Transverse colon (tissue), 4 donors: ENCODE measurements around the gene RER1. TPM values are rescaled to one million over a fixed set of nuclear protein-coding genes. Genes with fewer than 3 reads are reported as not detected.
"Not testable (repeated sequence)": the region's sequence is repeated elsewhere in the genome, so short reads cannot be mapped to it uniquely, and the experiment has no call there.

Source experiments
- DNase-seq: peaks from one replicate; pipeline ENCODE4 v3.0.0-alpha.2; 2019
- H3K27ac ChIP-seq, 4 donors: fragments of 200-600 bp; sonication (generic); 2 replicates each; pipeline ENCODE4 v1.5.1; 2016 to 2018; ENCODE audit warnings: inconsistent platforms in 4 of 4
- H3K27me3 ChIP-seq: fragments of 200-600 bp; sonication (generic); 2 replicates; pipeline ENCODE4 v1.5.1; 2017; ENCODE audit warnings: inconsistent platforms
- H3K36me3 ChIP-seq, 4 donors: fragments of 200-600 bp; sonication (generic); 2 replicates each; pipeline ENCODE4 v1.5.1; 2017 to 2019; ENCODE audit warnings: inconsistent platforms in 4 of 4
- H3K4me1 ChIP-seq, 4 donors: fragments of 200-600 bp; sonication (generic); 2 replicates each; pipeline ENCODE4 v1.5.1; 2017 to 2020; ENCODE audit warnings: inconsistent platforms in 4 of 4
- H3K4me3 ChIP-seq, 4 donors: fragments of 200-600 bp; sonication (generic); 1 replicate in 1 of 4; 2 replicates in 3 of 4; pipeline versions ENCODE4 v1.5.1 to v1.6.1; 2017 to 2019; ENCODE audit warnings: inconsistent platforms in 4 of 4
- H3K9me3 ChIP-seq, 2 donors: fragments of 200-600 bp; sonication (generic); 2 replicates each; pipeline ENCODE4 v1.5.1; 2017 to 2019; ENCODE audit warnings: inconsistent platforms in 2 of 2
- CTCF ChIP-seq, 5 experiments: fragments of 200-600 bp in 3 of 5; fragments of 450-650 bp in 2 of 5; sonication (generic) in 3 of 5; IDR thresholded peaks; 1 replicate in 2 of 5; 2 replicates in 3 of 5; pipeline ENCODE4 v1.5.1; 2016 to 2017; ENCODE audit warnings: antibody characterized with exemption in 5 of 5, inconsistent platforms in 3 of 5, mild to moderate bottlenecking in 2 of 5, moderate library complexity in 1 of 5
- EP300 ChIP-seq: sonication (generic); formaldehyde crosslinking; IDR thresholded peaks from one replicate; pipeline ENCODE4 v1.6.1; 2017; ENCODE audit warnings: antibody characterized with exemption, low read depth
- POLR2A ChIP-seq: fragments of 450-650 bp; IDR thresholded peaks from one replicate; pipeline ENCODE4 v1.6.1; 2016; ENCODE audit warnings: antibody characterized with exemption, mild to moderate bottlenecking, moderate library complexity
- POLR2AphosphoS5 ChIP-seq, 3 donors: sonication (generic); formaldehyde crosslinking; IDR thresholded peaks; one replicate each; pipeline ENCODE4 v1.6.1; 2016; ENCODE audit warnings: antibody characterized with exemption in 3 of 3
- WGBS, 2 donors: methylation state at CpG; one replicate each; pipeline ENCODE4 v1.1.5; 2018; ENCODE audit warnings: low coverage in 1 of 2; 5-methylcytosine and 5-hydroxymethylcytosine counted together
- in situ Hi-C, 4 donors: fragments of 200-750 bp; cut with MboI; loops; one replicate each; pipeline versions ENCODE4 v1.15.0 to v1.15.1; 2017; ENCODE audit warnings: low sequenced_read_pairs in 3 of 4, low pct_ligation_motif_present in 1 of 4, low pct_unique_long_range_greater_than_20kb in 1 of 4
- intact Hi-C: fragments of 100-400 bp; cut with DNase I; formaldehyde crosslinking; loops from one replicate; pipeline ENCODE4 v1.15.1; 2023; ENCODE audit warnings: low total_unique reads
- total RNA-seq, 4 donors: library from RNA; depleted of rRNA; stranded (reverse); fragments of >200 nt; gene quantifications; one replicate each; pipeline ENCODE4 v1.1.0, GENCODE V29; 2016

The RER1 gene
- total RNA-seq, 4 donors from 2014 or later: 36.2 to 129 (median 111) TPM

GRCh38 chr1:2438038-2438437 is 46.4 kb downstream of the RER1 start:
- no peaks in the 10 kb centered on the region for H3K36me3 ChIP-seq
- intact Hi-C loops (loop anchor here (10.0 kb wide), 1 partner anchor 357 kb away; no protein-coding TSS in a partner anchor), in situ Hi-C loops (no loop called here)
- WGBS, 2 donors: 62% methylated on average over 15 of the region's 15 CpGs; no CpG with 5 or more reads in 1 of the 2 donors
- H3K27me3 ChIP-seq: peaks cover 37% of the 10 kb centered on the region
- no peaks in the 10 kb centered on the region for H3K4me1 ChIP-seq
- H3K4me3 ChIP-seq: no peak overlapping the region
- no peaks in the 10 kb centered on the region for H3K9me3 ChIP-seq
- TF ChIP-seq POLR2AphosphoS5 (IDR thresholded peaks at IDR 0.05) (no peak), POLR2A (no peak), EP300 (no peak), CTCF (IDR thresholded peaks at IDR 0.05) (no peak)
- no peak overlapping the region for H3K27ac ChIP-seq
- peak; percentile 54 for DNase-seq

- no peak overlapping the region for H3K4me3 ChIP-seq
- no peak for DNase-seq
- in situ Hi-C loops: no loop called here
- no peaks in the 10 kb centered on the region for H3K4me1 ChIP-seq
- no peaks in the 10 kb centered on the region for H3K36me3 ChIP-seq
- no peaks in the 10 kb centered on the region for H3K9me3 ChIP-seq
- peaks cover 41% of the 10 kb centered on the region for H3K27me3 ChIP-seq
- H3K27ac ChIP-seq: no peak overlapping the region
- WGBS, 2 donors: 86% methylated on average over 13 of the region's 14 CpGs; no CpG with 5 or more reads in 1 of the 2 donors
- intact Hi-C loops: loop anchor here (10.0 kb wide), 1 partner anchor 356 kb away; no protein-coding TSS in a partner anchor
- TF ChIP-seq POLR2A (no peak), EP300 (no peak), CTCF (IDR thresholded peaks at IDR 0.05) (no peak), POLR2AphosphoS5 (IDR thresholded peaks at IDR 0.05) (no peak)
Observed at GRCh38 chr1:2438641-2439040, 47.0 kb downstream of the RER1 start.

- H3K27me3 ChIP-seq: peaks cover 44% of the 10 kb centered on the region
- no peak for DNase-seq
- intact Hi-C loops (loop anchor here (10.0 kb wide), 1 partner anchor 355 kb away; no protein-coding TSS in a partner anchor), in situ Hi-C loops (no loop called here)
- H3K4me1 ChIP-seq: no peaks in the 10 kb centered on the region
- no peak for TF ChIP-seq CTCF (IDR thresholded peaks at IDR 0.05)
- TF ChIP-seq POLR2AphosphoS5 (IDR thresholded peaks at IDR 0.05): no peak
- no peak for TF ChIP-seq EP300
- TF ChIP-seq POLR2A: no peak
- H3K27ac ChIP-seq: no peak overlapping the region
- no peaks in the 10 kb centered on the region for H3K36me3 ChIP-seq
- no peaks in the 10 kb centered on the region for H3K9me3 ChIP-seq
- H3K4me3 ChIP-seq: no peak overlapping the region
- WGBS, 2 donors: 75% methylated on average over 15 of the region's 15 CpGs; no CpG with 5 or more reads in 1 of the 2 donors
Observed at GRCh38 chr1:2439369-2439768, 47.7 kb downstream of the RER1 start.

- 95 to 96% methylated on average over 14 to 23 of the region's 23 CpGs for WGBS, 2 donors
- H3K4me1 ChIP-seq, DNase-seq, intact Hi-C loops, H3K36me3 ChIP-seq, H3K9me3 ChIP-seq, H3K27ac ChIP-seq, in situ Hi-C loops, H3K4me3 ChIP-seq: not testable (repeated sequence)
- peaks cover 45% of the 10 kb centered on the region for H3K27me3 ChIP-seq
Observed at GRCh38 chr1:2440346-2440745, 48.7 kb downstream of the RER1 start.

- intact Hi-C loops (no loop called here), in situ Hi-C loops (no loop called here)
- Histone ChIP-seq H3K4me3 (no peak overlapping the region), H3K27me3 (peaks cover 53% of the 10 kb centered on the region), H3K4me1 (no peaks in the 10 kb centered on the region), H3K36me3 (no peaks in the 10 kb centered on the region), H3K27ac (no peak overlapping the region), H3K9me3 (no peaks in the 10 kb centered on the region)
- no peak for DNase-seq
- 82% methylated on average over 13 of the region's 13 CpGs; no CpG with 5 or more reads in 1 of the 2 donors for WGBS, 2 donors
- TF ChIP-seq CTCF (IDR thresholded peaks at IDR 0.05): no peak
- TF ChIP-seq EP300: no peak
- no peak for TF ChIP-seq POLR2AphosphoS5 (IDR thresholded peaks at IDR 0.05)
- TF ChIP-seq POLR2A: no peak
Observed at GRCh38 chr1:2441746-2442145, 50.1 kb downstream of the RER1 start.
